PFSK-1 (cell line): Measurements from ENCODE around the gene MCTP1.

ENCODE experiments used
- FOXP2 ChIP-seq: optimal IDR thresholded peaks from 2 replicates; pipeline ENCODE3; 2011; ENCODE audit warnings: borderline replicate concordance, control low read depth, inconsistent platforms; ENCODE audit not compliant: insufficient read depth; ENCODE audit errors: extremely low read length, extremely low read depth
- POLR2AphosphoS5 ChIP-seq: IDR thresholded peaks from 2 replicates; pipeline ENCODE4 v1.6.1; 2012; ENCODE audit warnings: low read depth, mild to moderate bottlenecking, control low read depth, low read length, moderate library complexity
- REST ChIP-seq, 2 experiments: IDR thresholded peaks; 2 replicates each; pipeline versions ENCODE4 v1.6.1 to v1.8.0; 2011 to 2012; ENCODE audit warnings: low read depth in 2 of 2, low read length in 2 of 2, control low read depth in 1 of 2, inconsistent platforms in 1 of 2, mild to moderate bottlenecking in 1 of 2, moderate library complexity in 1 of 2; ENCODE audit not compliant: insufficient read depth in 1 of 2
- SIN3A ChIP-seq: IDR thresholded peaks from 2 replicates; pipeline ENCODE4 v1.6.1; 2012; ENCODE audit warnings: mild to moderate bottlenecking, low read length, moderate library complexity, borderline replicate concordance; ENCODE audit not compliant: insufficient read depth
- TAF1 ChIP-seq: IDR thresholded peaks from 2 replicates; pipeline ENCODE4 v1.6.1; 2012; ENCODE audit warnings: low read length, control low read depth, borderline replicate concordance; ENCODE audit not compliant: insufficient read depth

Gene MCTP1

DNA sequence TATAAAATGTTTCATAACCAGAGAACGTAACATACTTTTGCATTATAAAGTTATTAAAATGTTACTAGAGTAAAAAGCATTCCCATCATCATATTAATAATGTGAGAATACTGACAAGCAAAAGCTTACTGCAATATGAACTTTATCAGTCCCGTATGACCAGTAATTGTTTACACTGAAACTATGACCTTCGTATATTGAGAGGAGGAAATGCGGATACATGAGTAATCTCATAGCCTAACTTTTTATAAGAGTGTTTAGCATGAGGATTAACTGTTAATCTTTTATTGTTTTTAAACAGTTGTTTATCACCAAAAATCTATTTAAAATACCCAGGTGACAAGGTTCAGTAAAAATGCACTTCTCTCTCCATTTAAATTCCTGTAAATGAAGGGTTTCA, 394.0 kb downstream of the MCTP1 start:
- no peak for TF ChIP-seq SIN3A
- no peak for TF ChIP-seq REST (IDR thresholded peaks at IDR 0.05; ENCODE audit: insufficient read depth in 1 of 2, low read depth in 2 of 2, low read length in 2 of 2)
- no peak for TF ChIP-seq TAF1
- no peak for TF ChIP-seq POLR2AphosphoS5
- TF ChIP-seq FOXP2: no peak

DNA sequence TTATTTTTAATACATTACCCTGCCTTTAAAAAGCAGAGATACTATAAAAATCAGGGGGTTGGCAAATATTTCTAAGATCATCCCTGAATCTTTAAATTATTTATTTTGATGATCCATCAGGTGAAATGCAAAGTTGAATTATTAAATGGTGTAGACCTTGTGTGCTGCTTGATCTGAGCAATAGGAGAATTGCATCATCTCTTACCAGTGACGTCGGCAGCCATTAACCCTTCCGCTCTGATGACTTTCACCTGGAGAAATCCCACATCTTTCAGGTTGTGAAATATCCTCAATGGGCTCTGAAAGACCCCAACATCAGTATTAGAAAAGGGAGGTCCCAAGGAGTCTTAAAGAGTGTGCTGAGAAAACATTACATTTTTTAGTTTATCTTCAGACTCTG, 396.2 kb downstream of the MCTP1 start:
- TF ChIP-seq POLR2AphosphoS5 (no peak), SIN3A (no peak), FOXP2 (no peak), REST (IDR thresholded peaks at IDR 0.05; ENCODE audit: insufficient read depth in 1 of 2, low read depth in 2 of 2, low read length in 2 of 2) (no peak), TAF1 (no peak)

DNA sequence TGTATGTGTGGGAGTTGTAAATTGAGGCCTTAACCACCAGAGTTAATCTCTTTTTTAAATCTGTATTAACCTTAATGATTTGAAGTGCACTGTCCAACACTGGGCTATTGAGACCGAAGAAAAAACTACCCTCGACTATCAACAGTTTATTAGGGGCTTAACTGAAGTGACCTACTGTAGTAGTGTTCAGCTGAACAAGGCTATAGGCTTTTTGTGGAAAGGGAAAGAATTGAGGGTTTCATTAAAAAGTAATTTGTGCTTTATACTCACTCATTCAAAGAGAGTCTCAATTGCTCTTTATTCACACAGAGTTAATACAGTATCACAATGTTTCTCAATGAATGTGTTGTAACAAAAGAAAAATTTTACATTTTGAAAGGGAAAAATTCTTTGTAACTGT, 399.0 kb downstream of the MCTP1 start:
- TF ChIP-seq TAF1 (no peak), REST (IDR thresholded peaks at IDR 0.05; ENCODE audit: insufficient read depth in 1 of 2, low read depth in 2 of 2, low read length in 2 of 2) (no peak), POLR2AphosphoS5 (no peak), FOXP2 (no peak), SIN3A (no peak)

GRCh38 chr5:94884311-94884710, 400.6 kb downstream of the MCTP1 start:
- TF ChIP-seq POLR2AphosphoS5 (no peak), SIN3A (no peak), REST (IDR thresholded peaks at IDR 0.05; ENCODE audit: insufficient read depth in 1 of 2, low read depth in 2 of 2, low read length in 2 of 2) (no peak), FOXP2 (no peak), TAF1 (no peak)

- no peak for TF ChIP-seq REST (IDR thresholded peaks at IDR 0.05; ENCODE audit: insufficient read depth in 1 of 2, low read depth in 2 of 2, low read length in 2 of 2)
- no peak for TF ChIP-seq SIN3A
- TF ChIP-seq TAF1: no peak
Measured at GRCh38 chr5:94872526-94872925, 412.4 kb downstream of the MCTP1 start.
